Fibroblast of upper back skin (primary cell): ENCODE results near the gene TMSB10.
A peak's percentile ranks its signal among the peaks of the same experiment; 100 is the strongest.
"Not testable (repeated sequence)": the region's sequence is repeated elsewhere in the genome, so short reads cannot be mapped to it uniquely, and the experiment has no call there.

ENCODE experiments used
- DNase-seq: peaks from one replicate; pipeline ENCODE4 v3.0.0-alpha.2; 2013

The TMSB10 gene

GRCh38 chr2:84904717-84905174 is 710 bp upstream of the TMSB10 start:
- DNase-seq = peak; percentile 71

DNA sequence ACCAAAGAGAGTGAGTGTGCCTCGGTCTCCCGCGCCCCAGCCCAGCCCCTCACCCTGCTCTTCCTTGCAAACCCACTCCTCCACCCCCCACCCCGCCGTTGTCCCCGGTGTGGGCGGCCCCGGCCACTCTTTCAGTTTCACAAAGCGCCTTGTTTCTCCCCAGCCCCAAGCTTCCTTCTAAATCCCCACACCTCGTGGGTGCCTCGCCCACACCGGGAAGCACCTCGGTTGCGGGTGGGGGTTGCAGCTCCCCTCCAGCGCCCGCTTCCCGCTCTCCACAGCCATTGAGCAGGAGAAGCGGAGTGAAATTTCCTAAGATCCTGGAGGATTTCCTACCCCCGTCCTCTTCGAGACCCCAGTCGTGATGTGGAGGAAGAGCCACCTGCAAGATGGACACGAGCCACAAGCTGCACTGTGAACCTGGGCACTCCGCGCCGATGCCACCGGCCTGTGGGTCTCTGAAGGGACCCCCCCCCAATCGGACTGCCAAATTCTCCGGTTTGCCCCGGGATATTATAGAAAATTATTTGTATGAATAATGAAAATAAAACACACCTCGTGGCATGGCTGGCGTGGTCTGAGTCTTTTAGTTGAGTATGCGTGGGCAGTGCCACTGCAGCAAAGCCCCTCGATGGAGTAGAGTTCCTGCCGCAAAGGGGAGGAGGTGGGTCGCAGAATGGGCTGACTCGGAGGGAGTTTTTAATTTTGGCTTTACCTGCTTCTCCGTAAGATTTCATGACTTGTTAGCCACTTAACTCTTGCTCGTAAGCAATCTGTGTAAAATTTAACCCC is 848 bp downstream of the TMSB10 start:
- no peak for DNase-seq

DNA sequence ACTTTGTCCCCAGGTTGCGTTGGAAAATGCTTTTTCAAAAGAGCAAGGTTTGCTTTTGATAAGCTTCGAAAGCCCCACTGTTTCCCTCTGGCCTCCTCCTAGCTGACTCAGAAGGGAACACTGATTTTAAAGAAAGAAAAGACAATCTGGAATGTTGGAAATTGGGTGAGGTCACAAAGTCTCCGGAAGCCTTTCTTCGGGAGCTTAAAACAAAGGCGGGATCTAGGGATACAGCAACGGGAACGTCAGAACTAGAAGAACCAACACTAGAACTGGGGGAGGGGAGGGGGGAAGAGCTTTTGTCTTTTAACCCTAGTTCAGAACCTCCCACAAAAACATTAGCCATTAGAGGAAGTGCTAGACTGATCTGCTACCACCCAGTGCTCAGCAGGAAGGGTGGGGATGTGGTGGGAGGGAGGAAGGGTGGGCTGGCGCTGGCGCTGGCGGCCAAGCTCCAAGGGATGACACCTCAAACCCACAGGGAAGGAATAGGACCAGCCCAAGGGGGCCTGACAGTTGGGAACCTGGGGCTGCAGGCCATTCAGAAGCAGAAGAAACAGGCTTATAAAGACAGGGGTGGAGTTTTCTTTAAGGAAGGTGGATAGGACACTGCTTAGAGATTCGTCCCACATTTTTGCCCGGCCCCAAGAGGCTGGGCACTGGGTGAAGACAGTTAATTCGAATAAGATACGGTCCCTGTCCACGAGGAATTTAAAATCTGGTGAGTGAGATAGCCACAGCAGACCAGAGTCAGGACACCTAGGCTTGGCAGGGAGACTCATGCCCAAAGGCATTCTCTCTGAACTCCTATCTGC is 1.7 kb downstream of the TMSB10 start:
- DNase-seq = peak; percentile 86

GRCh38 chr2:84908948-84909713 is 3.7 kb downstream of the TMSB10 start:
- DNase-seq = no peak

- no peak for DNase-seq
These were observed 5.8 kb downstream of the TMSB10 start for GRCh38 chr2:84911135-84911678.

DNA sequence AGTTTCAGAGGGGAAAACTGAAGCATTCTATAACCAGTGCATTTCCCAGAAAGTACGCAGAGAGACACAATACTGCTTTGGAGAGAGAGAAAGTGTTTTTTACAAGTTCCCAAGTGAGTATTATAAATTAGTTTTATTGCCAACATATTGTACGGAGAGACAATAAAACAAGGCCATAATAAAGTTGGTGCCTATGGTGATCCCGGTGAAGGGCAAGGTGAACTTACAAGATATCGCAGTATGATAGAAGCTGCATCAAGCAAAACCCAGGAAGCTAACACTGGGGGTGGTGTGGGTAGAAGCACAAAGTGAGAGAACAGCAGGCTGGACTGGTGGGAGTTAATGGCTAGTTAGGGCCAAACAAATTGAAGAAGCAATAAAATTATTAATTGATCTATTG is 7.5 kb downstream of the TMSB10 start:
- no peak for DNase-seq

GRCh38 chr2:84914334-84914733 is 8.9 kb downstream of the TMSB10 start:
- no peak for DNase-seq

- not testable (repeated sequence) for DNase-seq
These were observed 10.2 kb downstream of the TMSB10 start for GRCh38 chr2:84915675-84916074.

DNA sequence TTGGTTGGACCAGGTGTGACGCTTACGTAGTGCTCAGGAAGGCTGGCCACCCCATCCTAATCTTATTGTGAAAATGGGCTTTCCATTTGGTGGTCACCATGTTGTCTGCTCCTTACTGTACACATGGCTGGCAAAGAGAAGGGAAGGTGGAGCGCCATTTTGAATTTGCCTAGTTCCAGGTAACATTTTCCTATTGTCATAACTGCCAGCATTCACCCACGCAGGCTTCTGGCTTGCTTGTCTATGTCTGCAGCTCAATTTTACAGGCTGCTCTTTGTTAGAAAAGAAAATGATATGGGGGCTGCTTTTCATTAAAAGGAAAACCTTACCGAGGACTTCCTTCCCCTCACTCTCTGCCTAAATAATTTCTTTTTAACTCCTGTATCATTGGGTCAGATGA is 12.4 kb downstream of the TMSB10 start:
- DNase-seq = not testable (repeated sequence)

- DNase-seq = no peak
These were observed 13.0 kb downstream of the TMSB10 start for GRCh38 chr2:84918430-84918829.

- DNase-seq = peak; percentile 97
These were observed 14.6 kb downstream of the TMSB10 start for GRCh38 chr2:84919885-84920580.

- DNase-seq = no peak
These were observed 17.6 kb downstream of the TMSB10 start for GRCh38 chr2:84923009-84923408.

DNA sequence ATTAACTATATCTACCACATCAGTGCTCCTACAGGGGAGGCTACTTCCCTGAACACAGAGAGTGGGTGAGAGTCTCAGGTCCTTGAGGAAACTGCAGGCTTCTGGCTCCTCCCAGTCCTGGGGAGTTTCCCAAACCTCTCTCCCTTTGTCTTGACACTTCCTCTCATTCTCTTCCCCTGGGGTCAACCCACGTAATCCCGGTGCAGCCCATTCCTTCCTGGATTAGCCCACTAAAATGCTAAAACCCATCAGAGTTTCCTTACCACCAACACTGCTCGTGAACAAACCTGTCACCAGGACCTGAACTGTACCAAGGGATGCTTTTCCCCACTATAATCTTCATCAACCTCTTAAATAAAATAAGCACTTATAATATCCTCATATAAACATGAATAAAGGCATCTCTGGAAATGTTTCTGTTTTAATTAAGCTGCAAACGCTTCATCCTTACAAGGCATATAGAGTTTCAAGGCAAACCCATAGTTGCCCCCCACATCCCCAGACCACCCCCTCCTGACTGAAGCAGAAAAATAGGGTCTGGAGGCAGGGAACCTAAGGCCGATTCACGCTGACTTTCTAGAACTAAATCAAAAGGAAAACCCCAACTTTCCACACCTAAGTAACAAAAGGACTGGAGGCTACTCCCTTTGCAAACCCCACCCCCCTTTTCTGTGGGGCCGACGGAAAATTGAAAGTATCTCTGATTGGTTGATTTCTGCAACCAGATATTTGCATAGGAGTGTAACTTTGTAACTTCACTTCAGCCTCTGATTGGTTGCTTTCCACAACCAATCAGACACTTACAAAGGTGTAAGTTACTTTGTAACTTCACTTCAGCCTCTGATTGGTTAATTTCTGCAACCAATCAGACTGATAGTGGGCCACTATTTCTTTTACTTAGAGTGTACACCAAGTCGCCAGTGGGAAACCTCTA is 19.0 kb downstream of the TMSB10 start:
- DNase-seq = peak; percentile 74

DNA sequence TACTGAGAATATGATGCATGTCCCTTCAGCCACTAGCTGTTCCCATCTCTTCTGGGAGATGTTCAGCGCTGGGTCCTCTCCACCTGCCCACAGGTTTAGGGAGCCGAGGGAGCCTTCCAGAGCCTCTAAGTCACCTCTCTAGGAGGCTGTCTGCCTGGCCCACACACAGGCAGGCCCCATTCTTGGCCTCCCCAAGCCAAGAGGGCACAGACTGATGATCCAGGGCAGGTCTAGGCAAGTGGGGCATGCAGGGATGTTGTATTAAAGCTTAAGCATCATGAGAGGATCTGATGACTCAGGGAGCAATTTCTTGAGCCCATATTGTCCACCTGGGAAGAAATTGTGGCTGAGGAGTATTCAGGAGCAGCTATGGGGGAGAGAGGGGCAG is 19.9 kb downstream of the TMSB10 start:
- DNase-seq = no peak

- DNase-seq = peak; percentile 89
These were observed 20.4 kb downstream of the TMSB10 start for GRCh38 chr2:84925724-84926376.

DNA sequence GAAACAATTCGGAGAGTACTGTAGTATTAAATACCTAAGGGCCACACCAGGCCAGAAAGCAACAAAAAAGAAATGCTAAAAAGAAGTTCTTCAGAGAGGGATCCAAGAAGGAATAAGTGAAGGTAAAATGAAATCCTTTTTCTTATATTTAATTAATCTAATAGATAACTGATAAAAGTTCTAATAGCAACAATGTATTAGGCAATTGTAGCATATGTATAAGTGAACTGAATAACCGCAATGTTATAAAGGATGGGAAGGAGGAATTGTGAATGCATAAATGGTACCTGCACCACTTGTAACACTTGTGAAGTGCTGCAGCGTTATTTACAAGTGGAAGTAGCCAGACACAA is 21.8 kb downstream of the TMSB10 start:
- DNase-seq = no peak

- DNase-seq = no peak
These were observed 25.9 kb downstream of the TMSB10 start for GRCh38 chr2:84931384-84931821.

DNA sequence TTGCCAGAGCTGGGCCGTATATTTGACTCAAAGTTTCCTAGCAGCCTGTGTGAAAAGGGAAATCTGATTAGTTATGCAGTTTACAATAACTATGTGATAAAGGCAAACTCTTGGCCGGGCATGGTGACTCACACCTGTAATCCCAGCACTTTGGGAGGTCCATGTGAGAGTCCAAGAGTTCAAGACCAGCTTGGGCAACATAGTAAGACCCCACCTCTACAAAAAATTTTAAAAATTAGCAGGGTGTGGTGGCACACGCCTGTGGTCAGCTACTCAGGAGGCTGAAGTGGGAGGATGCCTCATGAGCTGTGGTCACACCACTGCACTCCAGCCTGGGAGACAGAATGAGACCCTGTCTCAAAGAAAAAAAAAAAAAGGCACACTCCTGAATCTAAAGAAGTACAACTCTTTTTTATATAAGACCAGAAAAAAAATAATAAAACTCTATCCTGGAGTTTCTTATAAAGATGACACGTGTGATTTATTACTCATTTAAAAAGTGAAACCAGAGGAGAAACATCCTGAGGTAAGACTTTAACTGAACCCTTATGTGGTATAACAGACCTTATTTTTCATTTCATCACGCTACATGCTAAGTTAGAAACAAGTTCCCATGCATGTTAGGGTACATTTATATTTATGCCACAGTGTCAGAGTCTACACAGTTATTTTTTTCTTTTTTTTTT is 32.9 kb downstream of the TMSB10 start:
- peak; percentile 75 for DNase-seq

DNA sequence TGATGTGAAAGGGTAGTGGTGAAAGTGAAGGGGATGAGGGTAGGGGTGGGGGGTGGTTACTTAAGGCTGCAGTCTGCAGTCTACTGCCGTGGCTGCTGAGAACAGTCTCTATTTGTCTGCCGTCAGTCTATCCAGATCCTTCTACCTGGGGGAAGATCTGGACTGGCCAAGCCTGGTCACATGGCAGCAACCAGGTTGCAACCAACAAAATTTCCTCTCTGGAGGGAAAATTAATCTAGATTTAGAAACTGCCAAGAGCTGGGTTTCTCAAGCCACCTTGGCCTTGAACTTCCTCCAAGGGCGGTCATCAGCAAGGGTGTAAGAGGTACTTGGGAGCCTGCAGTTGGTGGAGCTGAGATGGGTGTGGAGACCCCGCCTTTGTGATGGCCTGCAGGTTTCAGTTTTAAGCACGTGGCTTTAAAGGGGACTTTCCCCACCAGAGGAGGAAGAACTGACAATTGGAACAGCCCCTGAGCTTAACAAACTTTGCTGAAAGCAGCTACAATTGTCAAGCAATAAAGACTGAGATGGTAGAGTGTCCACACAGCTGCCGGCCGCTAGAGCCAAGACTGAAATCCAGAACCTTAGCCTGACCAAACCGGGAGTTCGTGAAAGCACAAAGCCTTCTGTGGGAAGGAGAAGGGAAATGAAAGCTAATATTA is 34.1 kb downstream of the TMSB10 start:
- no peak for DNase-seq

GRCh38 chr2:84940088-84940470 is 34.6 kb downstream of the TMSB10 start:
- DNase-seq = no peak
